Retinal pigment epithelial cell (primary cell): Measurements from ENCODE around the gene ZNF732.
A peak's percentile ranks its signal among the peaks of the same experiment; 100 is the strongest.
"Not testable (repeated sequence)": the region's sequence is repeated elsewhere in the genome, so short reads cannot be mapped to it uniquely, and the experiment has no call there.

Source experiments
- DNase-seq: peaks from one replicate; pipeline ENCODE4 v3.0.0-alpha.2; 2010; ENCODE audit warnings: low read depth
- H3K4me3 ChIP-seq: 2 replicates; pipeline ENCODE4 v1.5.1; 2011; ENCODE audit warnings: mild to moderate bottlenecking, low read length, control low read depth, moderate library complexity
- CTCF ChIP-seq: conservative IDR thresholded peaks from 2 replicates; pipeline ENCODE4 v1.5.1; 2011; ENCODE audit warnings: low read depth, low read length, control low read depth, inconsistent platforms

Gene ZNF732

GRCh38 chr4:336099-336892, 31.0 kb upstream of the ZNF732 start:
- peak overlapping the region; percentile 90 for H3K4me3 ChIP-seq
- DNase-seq = no peak
- no peak for TF ChIP-seq CTCF

DNA sequence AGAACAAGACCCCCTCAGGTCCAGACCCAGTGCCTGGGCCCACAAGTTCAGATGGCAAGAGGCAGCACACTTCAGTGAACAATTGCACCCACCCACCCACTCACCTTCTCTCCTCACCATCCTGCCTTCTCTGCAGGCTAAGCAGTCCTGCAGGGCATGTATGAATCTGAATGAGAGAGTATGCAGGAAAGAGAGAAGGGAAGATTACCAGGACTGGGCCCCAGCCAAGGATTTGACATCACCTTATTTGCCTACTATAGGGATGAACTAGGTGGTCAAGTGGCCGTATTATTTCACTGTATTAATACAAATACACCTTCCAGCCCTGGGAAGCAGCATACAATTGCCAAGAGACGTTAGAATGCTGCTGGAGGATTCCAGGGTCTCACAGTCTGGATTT, 30.2 kb upstream of the ZNF732 start:
- H3K4me3 ChIP-seq = no peak overlapping the region
- DNase-seq = no peak
- no peak for TF ChIP-seq CTCF

DNA sequence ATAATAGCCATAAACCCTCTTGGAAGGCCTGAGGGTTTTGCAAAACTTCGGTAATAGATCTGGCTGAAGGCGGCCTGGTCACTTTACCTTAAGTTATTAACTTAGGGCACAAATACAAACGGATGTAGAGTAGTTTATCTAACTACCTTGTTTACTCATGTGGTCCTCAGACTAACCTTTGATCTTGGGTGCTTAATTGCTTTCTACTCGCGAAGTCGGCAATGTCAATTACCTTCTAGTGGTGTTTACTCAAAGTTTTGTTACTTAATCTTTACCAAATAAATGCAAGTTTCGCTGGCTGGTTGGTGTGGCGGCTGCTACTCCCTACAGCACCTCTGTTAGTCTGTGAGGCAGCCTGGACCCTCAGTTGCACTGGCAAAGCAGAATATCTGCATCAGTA, 23.5 kb upstream of the ZNF732 start:
- TF ChIP-seq CTCF = no peak
- DNase-seq = no peak
- H3K4me3 ChIP-seq = no peak overlapping the region

- TF ChIP-seq CTCF = no peak
- no peak overlapping the region for H3K4me3 ChIP-seq
- no peak for DNase-seq
These were observed 9.1 kb upstream of the ZNF732 start for GRCh38 chr4:314296-314903.

GRCh38 chr4:309807-310206, 4.5 kb upstream of the ZNF732 start:
- TF ChIP-seq CTCF = no peak
- H3K4me3 ChIP-seq = no peak overlapping the region
- no peak for DNase-seq

- H3K4me3 ChIP-seq = no peak overlapping the region
- no peak for DNase-seq
- TF ChIP-seq CTCF = no peak
These were observed 1.3 kb upstream of the ZNF732 start for GRCh38 chr4:306551-306961.

DNA sequence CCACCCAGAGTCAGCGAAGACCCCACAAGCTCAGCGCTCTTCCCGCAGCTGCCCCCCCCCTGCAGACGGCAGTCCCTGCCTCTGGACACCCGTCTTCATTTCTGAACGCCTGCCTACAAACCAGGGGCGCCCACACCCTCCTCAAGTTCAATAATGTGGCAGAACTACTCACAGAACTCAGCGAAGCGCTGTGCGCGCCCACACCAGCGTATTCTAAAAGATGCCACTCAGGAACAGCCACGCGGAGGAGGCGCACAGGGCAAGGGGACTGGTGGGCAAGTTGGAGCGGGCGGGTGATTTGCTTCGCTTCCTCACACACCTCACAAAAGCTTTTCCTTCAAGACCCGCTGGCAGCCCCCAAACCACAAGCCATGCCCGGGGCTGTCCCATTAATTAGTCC, 758 bp downstream of the ZNF732 start:
- peak overlapping the region; percentile 81 for H3K4me3 ChIP-seq
- not testable (repeated sequence) for DNase-seq
